ENCODE data around the gene PSTPIP2. TPM values are rescaled to one million over a fixed set of nuclear protein-coding genes. Genes with fewer than 3 reads are reported as not detected.

PSTPIP2 gene
- polyA plus RNA-seq, 1 donor from 2014 or later: 0.98 TPM

- no peaks in the 10 kb centered on the region for H4K20me1 ChIP-seq (ENCODE audit: insufficient read depth)
- H3K4me2 ChIP-seq (ENCODE audit: low read length): no peak overlapping the region
- no peaks in the 10 kb centered on the region for H3K9me2 ChIP-seq (ENCODE audit: insufficient read depth, low read length)
- no peak overlapping the region for H2AFZ ChIP-seq (ENCODE audit: low read depth, low read length)
- no peaks in the 10 kb centered on the region for H3K9me3 ChIP-seq (ENCODE audit: low read length)
- H3K27ac ChIP-seq (ENCODE audit: low read length): no peak overlapping the region
- peaks cover 8% of the 10 kb centered on the region for H3K36me3 ChIP-seq (ENCODE audit: insufficient read depth, low read length)
- no peak overlapping the region for H3K4me3 ChIP-seq (ENCODE audit: low read length)
- H3F3A ChIP-seq (ENCODE audit: insufficient read depth, low read length, poor library complexity, severe bottlenecking): no peaks in the 10 kb centered on the region
- no peak overlapping the region for H3K9ac ChIP-seq (ENCODE audit: low read length)
- no peaks in the 10 kb centered on the region for H3K27me3 ChIP-seq (ENCODE audit: insufficient read depth, low read depth, low read length)
- no peaks in the 10 kb centered on the region for H3K79me2 ChIP-seq (replicated peaks; ENCODE audit: insufficient read depth, low read length)
- TF ChIP-seq MXI1 (conservative IDR thresholded peaks at IDR 0.05; ENCODE audit: poor library complexity, severe bottlenecking) (no peak), RAD21 (conservative IDR thresholded peaks at IDR 0.05) (no peak), REST (IDR thresholded peaks at IDR 0.05; ENCODE audit: borderline replicate concordance) (no peak), POLR2AphosphoS5 (IDR thresholded peaks at IDR 0.05) (no peak), TAF1 (IDR thresholded peaks at IDR 0.05; ENCODE audit: low read depth) (no peak), SMC3 (conservative IDR thresholded peaks at IDR 0.05; ENCODE audit: poor library complexity) (no peak), EZH2 (IDR thresholded peaks at IDR 0.05; ENCODE audit: borderline replicate concordance, insufficient read depth, low read length, poor library complexity, severe bottlenecking) (no peak), EP300 (conservative IDR thresholded peaks at IDR 0.05; ENCODE audit: poor library complexity, severe bottlenecking) (no peak), CTCF (IDR thresholded peaks at IDR 0.05; ENCODE audit: poor library complexity, severe bottlenecking) (no peak)
These were observed 131.3 kb downstream of the PSTPIP2 start for GRCh38 chr18:45940724-45941123.

GRCh38 chr18:45939236-45939635, 132.8 kb downstream of the PSTPIP2 start:
- no peak overlapping the region for H3K9ac ChIP-seq (ENCODE audit: low read length)
- no peak overlapping the region for H3K27ac ChIP-seq (ENCODE audit: low read length)
- H4K20me1 ChIP-seq (ENCODE audit: insufficient read depth): no peaks in the 10 kb centered on the region
- H3K9me3 ChIP-seq (ENCODE audit: low read length): no peaks in the 10 kb centered on the region
- no peak overlapping the region for H2AFZ ChIP-seq (ENCODE audit: low read depth, low read length)
- no peaks in the 10 kb centered on the region for H3K9me2 ChIP-seq (ENCODE audit: insufficient read depth, low read length)
- H3K4me3 ChIP-seq (ENCODE audit: low read length): no peak overlapping the region
- peaks cover 8% of the 10 kb centered on the region for H3K36me3 ChIP-seq (ENCODE audit: insufficient read depth, low read length)
- H3K79me2 ChIP-seq (replicated peaks; ENCODE audit: insufficient read depth, low read length): no peaks in the 10 kb centered on the region
- H3K4me2 ChIP-seq (ENCODE audit: low read length): no peak overlapping the region
- no peaks in the 10 kb centered on the region for H3K27me3 ChIP-seq (ENCODE audit: insufficient read depth, low read depth, low read length)
- no peaks in the 10 kb centered on the region for H3F3A ChIP-seq (ENCODE audit: insufficient read depth, low read length, poor library complexity, severe bottlenecking)
- TF ChIP-seq REST (IDR thresholded peaks at IDR 0.05; ENCODE audit: borderline replicate concordance): no peak
- TF ChIP-seq SMC3 (conservative IDR thresholded peaks at IDR 0.05; ENCODE audit: poor library complexity): no peak
- no peak for TF ChIP-seq TAF1 (IDR thresholded peaks at IDR 0.05; ENCODE audit: low read depth)
- TF ChIP-seq MXI1 (conservative IDR thresholded peaks at IDR 0.05; ENCODE audit: poor library complexity, severe bottlenecking): no peak
- TF ChIP-seq CTCF (IDR thresholded peaks at IDR 0.05; ENCODE audit: poor library complexity, severe bottlenecking): no peak
- no peak for TF ChIP-seq RAD21 (conservative IDR thresholded peaks at IDR 0.05)
- no peak for TF ChIP-seq EZH2 (IDR thresholded peaks at IDR 0.05; ENCODE audit: borderline replicate concordance, insufficient read depth, low read length, poor library complexity, severe bottlenecking)
- no peak for TF ChIP-seq POLR2AphosphoS5 (IDR thresholded peaks at IDR 0.05)
